Fibroblast of skin of abdomen (primary cell): ENCODE results near the gene GRIA3.
"Not testable (repeated sequence)": the region's sequence is repeated elsewhere in the genome, so short reads cannot be mapped to it uniquely, and the experiment has no call there.

ENCODE experiments used
- DNase-seq: peaks from one replicate; pipeline ENCODE4 v3.0.0-alpha.2; 2013

Gene GRIA3

DNA sequence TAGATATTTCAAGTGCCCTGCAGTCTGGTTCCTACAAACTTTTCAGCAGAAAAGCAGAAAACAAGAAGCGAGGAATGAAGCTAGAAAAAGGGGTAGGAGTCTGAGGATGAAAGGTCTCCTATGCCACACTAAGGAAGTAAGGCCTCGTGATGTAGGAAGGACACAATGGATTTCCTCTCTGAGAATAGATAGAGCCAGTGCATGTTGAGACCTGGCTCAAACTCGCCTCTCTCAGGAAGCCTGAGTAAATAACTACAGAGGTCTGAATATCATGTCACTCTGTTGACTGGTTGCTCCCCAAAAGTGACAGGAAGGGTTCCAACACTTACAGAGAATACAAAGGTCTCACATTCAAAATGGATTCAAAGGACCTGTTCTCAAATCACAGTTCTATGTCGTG lies 93.3 kb downstream of the GRIA3 start:
- no peak for DNase-seq

DNA sequence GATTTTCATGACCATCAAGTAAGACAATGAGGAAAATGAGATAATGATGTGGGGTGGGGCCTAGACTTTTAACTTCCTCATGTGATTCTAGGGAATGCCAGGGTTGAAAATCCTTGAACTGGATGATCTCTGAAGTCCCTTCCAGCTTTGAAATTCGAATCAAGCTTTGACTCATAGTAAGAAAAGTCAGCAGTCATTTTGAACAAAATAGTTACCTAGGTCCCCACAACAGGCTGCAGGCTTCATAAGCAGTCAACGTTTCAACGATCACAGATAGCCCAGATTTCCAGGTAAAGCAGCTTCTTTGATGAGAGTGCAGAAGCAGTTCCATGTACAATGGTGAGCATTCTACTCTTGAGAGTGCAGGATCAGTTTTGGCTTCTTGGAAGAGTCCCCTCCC lies 93.7 kb downstream of the GRIA3 start:
- DNase-seq = no peak

GRCh38 chrX:123282241-123282640 lies 98.2 kb downstream of the GRIA3 start:
- no peak for DNase-seq

DNA sequence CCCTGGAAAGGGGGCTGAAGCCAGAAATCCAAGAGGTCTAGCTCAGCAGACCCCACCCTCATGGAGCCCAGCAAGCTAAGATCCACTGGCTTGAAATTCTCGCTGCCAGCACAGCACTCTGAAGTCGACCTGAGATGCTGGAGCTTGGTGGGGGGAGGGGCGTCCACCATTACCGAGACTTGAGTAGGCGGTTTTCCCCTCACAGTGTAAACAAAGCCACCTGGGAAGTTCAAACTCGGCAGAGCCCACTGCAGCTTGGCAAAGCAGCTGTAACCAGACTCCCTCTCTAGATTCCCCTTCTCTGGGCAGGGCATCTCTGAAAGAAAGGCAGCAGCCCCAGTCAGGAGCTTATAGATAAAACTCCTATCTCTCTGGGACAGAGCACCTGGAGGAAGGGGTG lies 99.3 kb downstream of the GRIA3 start:
- not testable (repeated sequence) for DNase-seq

DNA sequence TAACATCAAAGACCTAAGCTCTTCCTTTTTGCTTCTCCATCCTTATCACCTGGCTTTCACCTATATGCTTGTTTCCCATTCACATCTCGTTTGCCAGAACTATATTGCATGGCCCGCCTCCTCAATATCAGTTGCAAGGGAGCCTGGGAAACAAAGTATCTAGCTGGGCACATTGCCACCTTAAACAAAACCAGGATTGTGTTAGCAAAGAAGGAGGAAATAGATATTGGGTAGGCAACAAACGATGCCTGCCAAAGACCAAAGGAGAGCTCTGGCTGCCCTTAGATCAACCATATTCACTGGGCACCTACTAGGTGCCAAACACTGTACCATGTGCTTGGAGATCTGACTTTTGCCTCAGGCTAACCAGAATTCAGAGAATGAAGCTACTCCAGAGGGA lies 107.5 kb downstream of the GRIA3 start:
- DNase-seq = no peak

DNA sequence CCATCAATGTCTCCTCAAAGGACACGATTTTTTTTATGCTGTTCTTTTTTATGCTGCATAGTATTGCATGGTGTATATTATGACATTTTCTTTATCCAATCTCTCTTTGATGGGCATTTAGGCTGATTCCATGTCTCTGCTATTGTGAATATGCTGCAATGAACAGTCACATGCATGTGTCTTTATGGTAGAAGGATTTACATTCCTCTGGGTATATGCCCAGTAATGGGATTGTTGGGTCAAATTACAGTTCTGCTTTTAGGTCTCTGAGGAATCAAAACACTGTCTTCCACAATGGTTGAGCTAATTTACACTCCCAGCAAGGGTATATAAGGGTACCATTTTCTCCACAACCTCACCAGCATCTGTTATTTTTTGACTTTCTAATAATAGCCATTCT lies 113.9 kb downstream of the GRIA3 start:
- peak; percentile 50 for DNase-seq

- DNase-seq = no peak
These were observed 119.4 kb downstream of the GRIA3 start for GRCh38 chrX:123303429-123303828.

- DNase-seq = no peak
These were observed 124.6 kb downstream of the GRIA3 start for GRCh38 chrX:123308658-123309057.

DNA sequence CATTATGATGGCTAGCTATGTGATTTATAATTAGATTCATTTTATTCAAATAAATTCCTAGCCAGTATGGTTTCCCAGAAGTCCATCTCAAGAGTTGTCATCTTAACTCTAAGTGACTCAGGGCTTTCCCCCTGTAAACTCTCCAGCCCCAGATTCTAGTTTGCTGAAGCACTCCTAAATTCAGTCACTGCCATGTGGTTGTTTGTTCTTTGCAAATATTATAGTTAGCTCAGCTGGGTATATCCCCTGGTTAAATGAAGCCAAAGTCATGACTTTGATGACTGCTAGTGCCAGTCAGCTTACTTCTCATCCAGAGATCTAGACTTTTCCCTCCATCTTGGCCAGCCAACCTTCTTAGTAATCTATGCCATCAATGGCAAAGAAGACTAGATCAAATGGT lies 126.0 kb downstream of the GRIA3 start:
- DNase-seq = no peak

GRCh38 chrX:123311486-123311885 lies 127.4 kb downstream of the GRIA3 start:
- peak; percentile 6 for DNase-seq

GRCh38 chrX:123313486-123313885 lies 129.4 kb downstream of the GRIA3 start:
- DNase-seq = no peak

DNA sequence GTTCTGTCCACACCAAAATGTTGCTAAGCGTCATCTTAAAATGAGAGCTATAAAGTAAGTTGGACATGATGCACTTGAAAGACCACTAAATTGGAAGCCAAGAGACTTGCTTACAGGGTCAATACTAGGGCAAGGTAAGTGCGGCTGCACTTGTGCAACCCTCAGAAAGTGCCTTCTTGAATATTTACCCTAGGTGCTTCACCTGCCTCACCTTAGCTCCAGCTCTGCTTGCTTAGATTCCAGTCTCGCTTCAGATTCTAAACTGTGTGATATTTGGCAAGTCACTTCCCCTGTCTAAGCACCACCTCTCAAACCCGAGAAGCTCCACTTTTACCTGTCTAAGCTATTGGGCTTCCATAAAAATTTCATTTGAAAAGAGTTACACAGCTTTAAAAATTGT lies 136.5 kb downstream of the GRIA3 start:
- DNase-seq = no peak

DNA sequence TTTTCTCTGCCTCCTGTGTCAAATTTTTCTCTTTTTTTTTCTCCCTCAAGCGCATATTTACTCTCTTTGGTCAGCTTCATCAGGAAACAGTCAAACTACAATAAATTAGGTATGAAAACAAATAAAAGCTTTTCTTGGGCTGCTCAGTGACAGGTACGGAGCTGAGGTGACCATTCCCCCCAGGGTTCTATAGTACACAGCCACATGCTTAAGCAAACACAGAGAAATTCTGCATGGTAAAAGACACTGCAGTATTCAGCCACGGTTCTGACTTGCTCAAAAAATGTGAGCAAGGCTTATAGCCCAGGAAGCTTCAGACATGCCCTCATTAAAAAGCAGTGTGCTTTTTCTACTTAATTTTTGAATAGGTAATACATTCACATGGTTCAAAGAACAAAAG lies 138.5 kb downstream of the GRIA3 start:
- no peak for DNase-seq

- DNase-seq = peak; percentile 22
These were observed 140.5 kb downstream of the GRIA3 start for GRCh38 chrX:123324625-123325024.

- no peak for DNase-seq
These were observed 146.3 kb downstream of the GRIA3 start for GRCh38 chrX:123330229-123330942.

DNA sequence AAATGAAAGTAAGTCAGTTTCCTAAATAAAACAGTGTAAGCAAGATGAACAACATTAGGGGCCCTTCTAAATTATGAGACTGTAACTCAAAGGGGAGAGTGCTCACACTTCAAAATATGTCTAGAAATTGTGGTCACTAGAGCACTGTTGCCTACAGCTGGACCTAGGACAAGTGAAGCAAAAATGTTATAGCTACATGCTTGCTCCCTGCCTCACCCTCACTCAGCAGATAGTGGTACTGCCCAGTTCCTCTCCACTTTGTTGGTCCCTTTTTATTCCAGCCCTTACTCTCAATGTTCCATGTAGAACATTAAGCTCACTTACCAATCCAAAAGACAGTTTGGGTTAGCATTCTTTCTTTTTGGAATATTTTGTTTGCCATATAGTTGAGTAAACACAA lies 147.3 kb downstream of the GRIA3 start:
- DNase-seq = no peak

DNA sequence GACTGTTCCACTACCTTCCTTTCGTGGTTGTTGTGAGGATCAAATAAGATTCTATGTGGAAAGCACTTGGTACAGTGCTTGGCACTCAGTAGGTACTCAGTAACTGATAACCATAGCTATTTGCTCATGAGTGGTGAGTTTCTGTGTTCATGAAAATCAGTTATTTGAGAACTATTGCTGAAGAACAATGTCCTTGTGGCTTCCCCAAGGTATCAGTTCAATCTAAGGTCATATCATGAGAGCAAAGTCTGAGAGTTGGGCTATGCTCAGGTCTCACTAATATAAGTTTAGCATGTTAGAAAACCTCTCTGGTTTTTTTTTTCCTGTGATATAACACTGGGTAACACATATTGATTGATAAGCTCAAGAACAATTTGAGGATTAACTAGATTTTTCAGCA lies 147.8 kb downstream of the GRIA3 start:
- no peak for DNase-seq

- peak; percentile 17 for DNase-seq
These were observed 152.6 kb downstream of the GRIA3 start for GRCh38 chrX:123336666-123337065.

DNA sequence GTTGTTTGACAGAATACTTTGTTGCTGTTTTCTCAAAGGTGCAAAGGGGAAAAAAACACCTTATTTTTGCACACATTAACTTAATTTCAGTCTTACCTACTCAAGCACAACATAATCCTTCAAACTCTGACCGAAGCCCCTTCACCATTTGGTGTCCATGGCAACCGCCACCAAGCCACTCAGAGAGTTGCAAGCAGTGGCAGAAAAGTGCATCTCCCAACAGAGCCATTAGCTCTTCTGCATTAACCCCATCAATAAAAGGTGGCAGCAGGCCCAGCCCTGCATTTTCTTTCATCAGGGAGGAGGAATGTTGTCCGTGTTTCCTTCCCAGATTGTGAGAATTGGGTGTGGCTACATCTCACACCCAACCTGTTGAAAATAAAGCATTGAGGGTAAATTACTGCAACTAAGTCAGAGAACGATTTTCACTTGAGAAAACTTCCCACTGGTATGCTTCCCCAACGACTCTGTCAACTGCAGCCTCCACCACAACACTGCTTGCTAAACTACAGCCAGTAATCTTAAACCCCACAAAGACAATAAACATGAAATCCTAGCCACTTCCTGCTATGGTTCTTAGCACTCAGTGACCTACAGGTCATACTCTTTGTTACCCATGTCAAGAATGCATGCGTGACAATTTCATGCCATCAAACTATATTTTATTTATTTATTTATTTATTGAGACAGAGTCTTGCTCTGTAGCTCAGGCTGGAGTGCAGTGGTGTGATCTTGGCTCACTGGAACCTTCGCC lies 154.0 kb downstream of the GRIA3 start:
- DNase-seq = no peak

DNA sequence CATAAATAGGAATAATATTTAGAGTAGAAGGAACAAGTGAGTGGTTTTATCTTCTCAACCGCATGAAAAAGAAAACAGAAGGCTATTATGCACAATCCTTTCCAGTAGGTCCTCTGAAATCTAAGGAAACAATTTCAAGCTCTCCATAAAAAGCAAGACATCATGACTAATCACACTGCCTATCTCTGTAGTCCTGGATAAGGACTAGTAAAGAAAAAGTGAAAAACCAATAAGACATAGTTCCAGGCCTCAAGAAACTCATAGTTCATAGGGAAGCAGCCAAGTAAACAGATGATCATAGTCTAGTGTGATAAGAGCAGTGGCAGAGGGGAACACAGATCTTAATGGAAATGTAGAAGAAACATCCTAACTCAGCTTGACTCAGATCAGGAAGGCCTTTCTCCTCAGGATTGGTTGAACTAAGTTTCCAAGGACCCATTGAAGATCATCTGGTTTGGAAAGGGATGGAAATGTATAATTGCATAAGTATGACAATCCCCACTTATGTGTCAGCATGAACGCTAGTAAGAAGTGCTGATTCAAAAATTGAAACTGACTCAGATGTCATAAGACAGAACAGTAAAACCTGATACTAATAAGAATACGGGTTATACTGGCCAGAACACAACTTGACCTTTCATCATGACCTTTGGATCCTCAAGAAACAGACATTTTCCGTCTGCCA lies 155.3 kb downstream of the GRIA3 start:
- DNase-seq = peak; percentile 75

DNA sequence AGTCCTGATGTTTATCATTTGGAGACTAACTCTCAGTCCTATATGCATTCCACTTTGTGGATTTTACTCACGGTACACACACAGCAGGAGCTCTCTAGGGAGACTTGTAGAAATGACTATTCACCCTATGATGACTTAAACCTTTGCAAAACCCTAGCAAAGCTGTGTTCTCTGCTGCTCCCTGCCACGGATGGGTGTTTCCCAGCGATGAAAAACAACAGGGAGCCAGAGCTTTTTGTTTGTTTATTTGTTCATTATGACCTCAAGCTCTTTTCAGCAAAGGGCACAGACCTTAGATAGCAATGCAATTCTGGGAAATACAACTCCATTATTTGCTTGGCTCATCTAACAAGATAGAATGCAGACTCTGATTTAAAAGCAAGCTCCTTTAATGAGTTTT lies 156.6 kb downstream of the GRIA3 start:
- no peak for DNase-seq

GRCh38 chrX:123348468-123348867 lies 164.4 kb downstream of the GRIA3 start:
- DNase-seq = peak; percentile 50

GRCh38 chrX:123350226-123350625 lies 166.1 kb downstream of the GRIA3 start:
- DNase-seq = no peak

DNA sequence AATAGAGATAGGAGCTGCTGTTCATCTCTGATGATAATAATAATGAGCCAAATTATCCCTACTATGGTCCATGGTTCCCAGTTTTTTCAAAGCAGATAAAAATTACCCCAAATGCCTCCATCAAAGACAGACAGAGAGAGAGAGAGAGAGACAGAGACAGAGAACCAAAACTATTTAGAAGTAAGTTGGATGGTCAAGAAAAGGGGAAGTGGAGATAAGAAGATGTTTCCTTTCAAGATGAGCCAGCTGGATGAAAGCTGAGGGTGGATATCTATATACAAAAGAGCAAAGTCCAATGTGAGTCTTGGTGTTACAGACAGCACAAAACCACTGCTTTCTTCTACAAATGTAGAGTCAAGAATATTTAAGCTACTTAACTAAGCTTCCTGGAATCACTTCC lies 173.9 kb downstream of the GRIA3 start:
- no peak for DNase-seq
